Subcutaneous adipose tissue (tissue), 4 donors: ENCODE measurements around the gene ZP2. TPM values are rescaled to one million over a fixed set of nuclear protein-coding genes. Genes with fewer than 3 reads are reported as not detected.

ENCODE experiments used
- total RNA-seq, 4 donors: library from RNA; depleted of rRNA; stranded (reverse); fragments of >200 nt; gene quantifications; one replicate each; pipeline ENCODE4 v1.1.0, GENCODE V29; 2016
- TF ChIP-seq, protein P1 (sequence below): fragments of 450-650 bp; IDR thresholded peaks from one replicate; pipeline ENCODE4 v1.5.1; 2016; ENCODE audit warnings: low read depth, mild to moderate bottlenecking, control low read depth, antibody characterized with exemption, moderate library complexity

The ZP2 gene
- not detected for total RNA-seq

DNA sequence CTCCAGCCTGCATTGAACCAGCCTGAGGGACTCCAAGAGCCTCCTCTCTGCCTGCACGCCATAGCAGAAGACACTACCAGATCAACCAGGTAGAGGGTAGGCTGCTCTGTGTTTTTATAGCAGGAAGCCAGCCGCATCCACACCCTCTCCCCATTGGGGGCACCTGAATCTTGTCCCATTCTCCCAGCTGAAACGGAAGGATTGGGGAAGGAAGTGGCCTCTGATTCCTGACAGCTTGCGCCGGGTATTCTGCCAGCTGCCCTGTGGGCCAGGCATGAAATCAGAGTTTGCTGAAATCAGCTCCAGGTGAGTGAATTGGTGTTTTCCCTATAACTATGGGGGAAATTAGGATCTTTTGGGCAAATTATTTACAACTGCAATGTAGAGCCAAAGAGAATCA lies at the start of gene ZP2:
TSS of gene ZP2 (minus strand) at position 89 of the 400 bp plus-strand sequence. CDS start at position 62, 27 bp downstream.
- TF ChIP-seq, protein P1, sequence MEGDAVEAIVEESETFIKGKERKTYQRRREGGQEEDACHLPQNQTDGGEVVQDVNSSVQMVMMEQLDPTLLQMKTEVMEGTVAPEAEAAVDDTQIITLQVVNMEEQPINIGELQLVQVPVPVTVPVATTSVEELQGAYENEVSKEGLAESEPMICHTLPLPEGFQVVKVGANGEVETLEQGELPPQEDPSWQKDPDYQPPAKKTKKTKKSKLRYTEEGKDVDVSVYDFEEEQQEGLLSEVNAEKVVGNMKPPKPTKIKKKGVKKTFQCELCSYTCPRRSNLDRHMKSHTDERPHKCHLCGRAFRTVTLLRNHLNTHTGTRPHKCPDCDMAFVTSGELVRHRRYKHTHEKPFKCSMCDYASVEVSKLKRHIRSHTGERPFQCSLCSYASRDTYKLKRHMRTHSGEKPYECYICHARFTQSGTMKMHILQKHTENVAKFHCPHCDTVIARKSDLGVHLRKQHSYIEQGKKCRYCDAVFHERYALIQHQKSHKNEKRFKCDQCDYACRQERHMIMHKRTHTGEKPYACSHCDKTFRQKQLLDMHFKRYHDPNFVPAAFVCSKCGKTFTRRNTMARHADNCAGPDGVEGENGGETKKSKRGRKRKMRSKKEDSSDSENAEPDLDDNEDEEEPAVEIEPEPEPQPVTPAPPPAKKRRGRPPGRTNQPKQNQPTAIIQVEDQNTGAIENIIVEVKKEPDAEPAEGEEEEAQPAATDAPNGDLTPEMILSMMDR, result no peak

- TF ChIP-seq, protein P1, result no peak
These were observed 45.9 kb upstream of the ZP2 start for GRCh38 chr16:21257284-21257683.

DNA sequence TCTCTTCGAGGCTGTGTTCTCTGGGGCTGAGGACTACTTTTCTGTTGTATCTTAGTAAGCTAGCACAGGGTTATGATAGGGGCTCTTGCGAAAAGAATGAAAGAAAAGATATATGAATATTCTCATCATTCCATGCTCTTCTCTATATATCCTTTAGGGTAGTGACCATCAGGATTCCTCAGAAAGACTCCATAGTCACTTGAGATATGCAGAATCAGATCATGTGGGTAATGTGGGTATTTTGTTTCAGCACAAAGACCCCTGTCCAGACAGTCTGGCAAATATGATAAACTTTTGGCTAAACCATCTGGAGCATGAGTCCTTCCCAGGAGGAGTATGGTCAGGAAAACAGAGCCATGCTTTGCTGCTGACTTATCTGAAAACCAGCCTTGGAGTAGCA lies 45.3 kb upstream of the ZP2 start:
- TF ChIP-seq, protein P1, result no peak

DNA sequence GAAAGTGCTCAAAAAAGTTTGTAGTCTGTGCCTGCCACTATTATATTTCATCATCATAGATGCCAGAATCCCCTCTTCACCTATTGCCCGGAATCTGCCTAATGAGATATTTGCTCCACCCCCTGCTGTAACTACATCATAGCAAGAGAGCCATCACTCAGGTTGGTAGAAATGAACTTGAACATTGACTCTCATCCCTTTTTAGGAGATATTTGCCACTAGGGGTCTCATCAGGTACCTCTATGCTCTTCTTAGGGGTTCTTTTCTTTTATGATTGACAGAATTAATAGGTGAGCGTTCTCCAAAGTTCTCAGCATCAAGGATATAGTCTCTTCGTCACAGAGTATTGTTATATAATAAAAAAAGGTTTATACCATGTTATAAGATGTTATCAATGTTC lies 42.1 kb upstream of the ZP2 start:
- TF ChIP-seq, protein P1, result no peak

DNA sequence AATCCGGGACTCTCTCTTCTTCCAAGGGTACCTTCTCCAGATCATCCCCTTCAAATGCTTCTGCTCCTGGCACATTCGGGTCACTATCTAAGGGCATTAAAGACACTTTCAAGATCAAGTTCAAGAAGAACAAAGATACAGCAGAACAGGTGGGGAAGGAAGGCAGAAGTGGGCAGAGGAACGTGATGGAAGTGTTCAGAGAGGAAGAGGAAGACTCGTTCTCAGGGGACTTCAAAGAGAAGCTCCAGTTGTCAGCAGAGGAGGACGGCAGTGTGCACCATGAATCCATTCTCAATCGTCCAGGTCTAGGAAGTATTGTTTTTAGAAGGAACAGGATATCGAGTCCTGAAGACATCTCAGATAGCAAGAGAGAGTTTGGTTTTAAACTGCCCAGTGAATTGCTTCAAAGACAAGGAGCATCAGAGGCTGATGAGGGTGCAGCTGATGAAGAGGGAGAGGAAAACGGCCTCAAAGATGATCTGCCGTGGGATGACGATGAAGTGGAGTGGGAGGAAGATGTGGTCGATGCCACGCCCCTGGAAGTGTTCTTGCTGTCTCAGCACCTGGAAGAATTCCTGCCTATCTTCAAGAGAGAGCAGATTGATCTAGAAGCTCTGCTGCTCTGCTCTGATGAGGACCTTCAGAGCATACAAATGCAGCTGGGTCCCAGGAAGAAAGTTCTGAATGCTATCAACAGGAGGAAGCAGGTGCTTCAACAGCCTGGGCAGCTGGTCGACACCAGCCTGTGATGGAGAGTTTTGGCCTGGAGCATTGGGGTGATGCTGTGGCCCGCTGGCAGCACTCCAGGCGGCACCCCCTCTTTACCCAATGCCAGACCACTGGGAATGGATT lies 38.9 kb upstream of the ZP2 start:
- TF ChIP-seq, protein P1, result no peak

- TF ChIP-seq, protein P1, result no peak
These were observed 33.3 kb upstream of the ZP2 start for GRCh38 chr16:21244518-21245215.

DNA sequence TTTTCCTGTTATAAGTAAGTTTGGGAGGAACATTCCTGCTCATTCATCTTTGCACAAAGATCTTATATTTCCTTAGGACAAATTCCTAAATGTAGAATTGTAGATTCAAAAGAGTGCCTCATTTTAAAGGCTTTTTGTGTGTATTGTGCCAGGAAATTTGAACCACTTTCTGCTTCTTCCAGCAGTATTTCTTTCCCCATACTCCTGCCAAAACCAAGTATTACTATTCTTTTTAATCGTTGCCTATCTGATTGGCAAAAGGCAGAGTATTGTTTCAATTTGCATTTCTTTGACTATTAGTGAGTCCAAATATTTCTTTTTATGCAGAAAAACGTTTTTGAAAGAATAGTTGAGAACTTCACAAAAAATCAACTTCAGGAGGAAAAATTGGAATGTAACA lies 31.4 kb upstream of the ZP2 start:
- TF ChIP-seq, protein P1, result no peak
